Retinal pigment epithelial cell (primary cell): ENCODE measurements around the gene GNB5.

Experiments
- DNase-seq: peaks from one replicate; pipeline ENCODE4 v3.0.0-alpha.2; 2010; ENCODE audit warnings: low read depth
- H3K4me3 ChIP-seq: 2 replicates; pipeline ENCODE4 v1.5.1; 2011; ENCODE audit warnings: mild to moderate bottlenecking, low read length, control low read depth, moderate library complexity
- CTCF ChIP-seq: conservative IDR thresholded peaks from 2 replicates; pipeline ENCODE4 v1.5.1; 2011; ENCODE audit warnings: low read depth, low read length, control low read depth, inconsistent platforms

Gene GNB5

GRCh38 chr15:52161406-52161966, 29.7 kb downstream of the GNB5 start:
- no peak overlapping the region for H3K4me3 ChIP-seq
- TF ChIP-seq CTCF = no peak
- DNase-seq = no peak

GRCh38 chr15:52159645-52160044, 31.5 kb downstream of the GNB5 start:
- TF ChIP-seq CTCF = no peak
- DNase-seq = no peak

GRCh38 chr15:52158084-52158765, 33.0 kb downstream of the GNB5 start:
- no peak for TF ChIP-seq CTCF
- DNase-seq = no peak
- no peak overlapping the region for H3K4me3 ChIP-seq

More at GRCh38 chr15:52159645-52160044, 31.5 kb downstream of the GNB5 start:
- no peak overlapping the region for H3K4me3 ChIP-seq

GRCh38 chr15:52155878-52156277, 35.3 kb downstream of the GNB5 start:
- no peak for DNase-seq
- no peak for TF ChIP-seq CTCF

GRCh38 chr15:52154896-52155865, 36.0 kb downstream of the GNB5 start:
- no peak overlapping the region for H3K4me3 ChIP-seq
- no peak for DNase-seq
- no peak for TF ChIP-seq CTCF

More at GRCh38 chr15:52155878-52156277, 35.3 kb downstream of the GNB5 start:
- no peak overlapping the region for H3K4me3 ChIP-seq

DNA sequence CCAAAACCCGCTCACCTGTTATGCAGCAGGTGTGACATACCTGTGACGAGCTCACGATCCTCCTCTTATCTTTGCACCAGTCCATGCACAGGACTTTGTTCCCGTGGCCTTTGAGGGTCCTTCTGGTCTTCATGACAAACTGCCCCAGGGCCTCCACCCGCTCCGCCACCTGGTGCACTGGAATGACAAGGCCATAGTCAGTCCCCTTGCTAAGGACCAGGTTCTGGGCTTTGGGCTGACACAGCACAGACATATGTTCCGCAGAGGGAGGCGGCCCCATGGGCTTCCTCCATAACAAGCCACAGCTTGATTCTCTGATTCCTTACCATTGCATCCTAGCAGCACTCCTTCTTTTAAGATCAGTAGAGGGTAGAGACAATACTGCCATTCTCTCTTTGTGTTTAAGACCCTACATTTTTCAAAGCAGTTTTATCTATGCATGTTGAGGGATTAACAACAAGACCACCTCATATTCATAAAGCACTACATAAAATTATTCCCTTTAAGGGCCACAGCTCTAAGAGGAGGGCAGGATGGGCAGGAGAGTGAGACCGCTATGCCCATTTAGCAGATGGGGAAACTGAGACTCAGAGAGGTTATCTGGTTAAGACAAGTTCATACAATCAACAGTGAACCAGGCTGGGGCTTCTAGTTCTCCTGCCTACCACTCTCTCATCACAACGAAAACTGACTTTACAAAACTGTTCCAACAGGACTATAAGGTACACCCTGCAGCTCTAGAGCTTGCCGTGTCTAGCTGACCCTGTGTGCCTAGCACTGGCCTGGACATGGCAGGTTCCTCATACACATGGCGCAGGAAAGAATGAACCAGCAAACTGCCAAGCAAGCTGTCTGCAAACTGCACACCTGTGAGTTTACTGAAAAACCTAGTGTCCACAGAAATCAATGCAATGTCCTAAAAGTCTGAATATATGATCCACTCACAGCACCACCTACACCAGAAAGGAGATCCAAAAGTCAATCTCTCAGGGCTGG, 37.0 kb downstream of the GNB5 start:
- DNase-seq = no peak
- H3K4me3 ChIP-seq = no peak overlapping the region
- TF ChIP-seq CTCF = no peak
